Hematopoietic multipotent progenitor cell treated with erythropoietin and hydrocortisone succinate and interleukin-3 and kit ligand, for 4 days (in vitro differentiated cells): Measurements from ENCODE around the gene TCF4.

ENCODE experiments used
- DNase-seq: peaks from one replicate; pipeline ENCODE4 v3.0.0-alpha.2; 2015

Gene TCF4

GRCh38 chr18:55374741-55375140, 213.3 kb downstream of the TCF4 start:
- no peak for DNase-seq

GRCh38 chr18:55372209-55372608, 215.8 kb downstream of the TCF4 start:
- DNase-seq: no peak

GRCh38 chr18:55370936-55371335, 217.1 kb downstream of the TCF4 start:
- no peak for DNase-seq

DNA sequence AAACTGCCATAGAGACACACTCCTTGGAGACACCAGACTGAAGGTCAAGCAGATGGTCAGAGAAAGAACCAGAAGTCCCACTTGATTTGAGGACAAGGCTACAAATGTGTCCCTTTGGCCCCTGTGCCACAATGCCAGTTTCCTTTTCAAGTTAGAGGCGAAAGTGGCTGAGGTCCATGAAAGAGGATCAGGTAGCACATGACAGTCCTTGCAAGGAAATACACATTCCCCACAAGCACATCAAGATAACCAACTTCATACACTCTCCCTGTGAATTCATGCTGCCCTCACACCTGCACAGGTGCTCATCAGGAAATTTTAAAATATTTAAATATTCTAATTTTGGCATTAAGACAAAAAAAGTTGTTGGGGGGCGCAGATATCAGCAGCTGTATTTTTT, 218.6 kb downstream of the TCF4 start:
- DNase-seq: no peak

DNA sequence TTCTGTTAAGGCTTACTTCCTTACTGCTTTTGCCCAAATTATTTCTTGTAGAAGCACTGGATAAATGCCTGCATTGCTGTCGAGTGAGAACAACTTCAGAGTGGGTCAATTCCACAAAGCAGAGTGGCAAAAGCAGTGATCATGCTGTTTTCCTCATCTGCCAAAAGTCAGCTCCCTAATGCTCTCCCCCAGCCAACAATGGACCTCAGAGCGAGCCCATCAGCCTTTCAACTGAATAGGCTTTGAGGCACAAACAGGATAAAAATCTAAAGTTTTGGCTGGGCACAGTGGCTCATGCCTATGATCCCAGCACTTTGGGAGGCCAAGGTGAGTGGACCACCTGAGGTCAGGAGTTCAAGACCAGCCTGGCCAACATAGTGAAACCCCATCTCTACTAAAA, 222.7 kb downstream of the TCF4 start:
- no peak for DNase-seq

GRCh38 chr18:55362303-55362702, 225.7 kb downstream of the TCF4 start:
- DNase-seq: no peak

DNA sequence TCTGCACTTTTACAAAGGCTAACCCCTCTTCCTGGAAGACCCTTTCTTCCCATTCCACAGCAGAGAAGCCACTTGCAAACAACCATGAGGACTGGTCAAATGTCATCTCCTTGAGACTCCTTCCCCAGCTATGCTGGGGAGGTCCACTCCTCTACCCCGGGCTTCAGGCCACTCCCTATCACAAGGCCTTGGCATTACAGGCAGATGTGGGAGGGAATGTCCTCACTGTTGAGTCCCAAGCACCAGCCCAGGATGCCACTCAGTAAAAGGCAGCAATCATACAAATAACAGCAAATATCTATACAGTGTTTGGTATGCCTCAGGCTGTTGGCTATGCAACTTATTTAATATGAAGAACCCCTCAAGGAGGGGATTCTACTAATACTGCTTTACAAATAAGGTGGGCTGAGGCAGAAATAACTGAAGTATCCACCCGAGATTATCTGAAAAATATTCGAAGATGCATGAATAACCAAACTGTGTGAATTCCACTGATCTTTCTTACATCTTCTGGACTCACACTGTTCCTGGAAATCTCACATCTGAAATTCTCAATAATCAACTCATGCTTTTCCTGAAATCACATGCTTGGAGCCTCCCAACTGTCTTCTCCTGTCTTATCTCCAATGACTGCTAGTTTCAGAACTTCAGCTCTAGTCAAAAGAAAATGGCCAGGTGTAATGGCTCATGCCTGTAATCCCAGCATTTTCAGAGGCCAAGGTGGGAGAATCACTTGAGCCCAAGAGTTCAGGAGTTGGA, 226.3 kb downstream of the TCF4 start:
- no peak for DNase-seq

- no peak for DNase-seq
Measured at GRCh38 chr18:55360061-55360460, 227.9 kb downstream of the TCF4 start.

DNA sequence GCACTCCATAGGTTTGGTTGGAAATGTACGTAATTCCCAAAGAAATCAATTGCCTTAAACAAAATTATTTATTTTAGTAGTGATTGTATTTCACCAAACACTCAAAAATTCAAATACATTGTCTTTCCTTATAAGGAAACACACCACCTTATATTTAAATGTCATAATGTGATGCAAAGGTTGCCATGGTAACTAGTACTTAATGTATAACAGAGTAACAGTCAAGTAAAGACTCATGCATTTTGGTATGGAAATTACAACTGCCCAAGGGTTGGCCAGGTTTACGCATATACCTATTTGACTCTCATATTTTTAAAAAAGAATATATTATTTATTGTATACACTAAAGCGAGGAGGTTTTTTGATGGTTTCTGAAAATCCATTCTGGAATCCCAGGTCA, 231.2 kb downstream of the TCF4 start:
- DNase-seq: no peak

GRCh38 chr18:55355223-55355622, 232.8 kb downstream of the TCF4 start:
- peak; percentile 15 for DNase-seq

DNA sequence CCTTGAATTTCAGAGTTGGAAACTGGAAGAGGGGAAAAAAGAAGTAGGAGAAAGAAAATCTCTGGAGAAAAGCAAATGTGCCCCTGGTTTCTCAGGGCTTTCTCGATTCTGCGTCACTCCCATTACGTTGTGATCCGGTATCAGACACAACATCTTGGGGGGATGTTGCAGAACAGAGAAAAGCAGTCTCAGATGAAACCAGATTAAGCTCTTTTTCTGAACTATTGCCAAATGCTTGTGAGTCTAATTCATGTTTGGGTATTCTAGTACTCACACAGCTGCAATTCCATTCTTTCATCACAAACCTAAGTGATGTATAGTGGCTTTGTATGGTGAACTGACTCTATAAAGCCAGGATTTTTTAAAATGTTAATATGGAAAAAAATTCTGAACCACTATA, 233.2 kb downstream of the TCF4 start:
- DNase-seq: peak; percentile 79

DNA sequence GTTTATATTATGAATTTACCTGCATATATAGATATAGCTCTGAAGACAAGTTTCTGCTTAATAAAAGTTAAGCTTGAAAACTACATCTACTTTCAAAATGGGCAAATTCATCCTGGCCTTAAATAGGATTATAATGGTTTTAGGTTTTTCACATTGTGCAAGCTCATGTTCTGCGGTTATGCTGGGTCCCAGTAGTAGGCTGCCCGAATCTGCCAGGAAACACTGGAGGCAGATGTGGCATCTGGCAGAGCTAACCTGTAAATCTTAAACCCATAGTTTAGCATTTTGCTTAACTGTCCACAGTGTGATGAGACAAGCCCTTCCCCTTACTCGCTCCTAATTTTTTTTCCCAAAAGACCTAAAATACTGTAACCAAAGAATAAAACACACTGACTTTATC, 234.2 kb downstream of the TCF4 start:
- DNase-seq: peak; percentile 87

DNA sequence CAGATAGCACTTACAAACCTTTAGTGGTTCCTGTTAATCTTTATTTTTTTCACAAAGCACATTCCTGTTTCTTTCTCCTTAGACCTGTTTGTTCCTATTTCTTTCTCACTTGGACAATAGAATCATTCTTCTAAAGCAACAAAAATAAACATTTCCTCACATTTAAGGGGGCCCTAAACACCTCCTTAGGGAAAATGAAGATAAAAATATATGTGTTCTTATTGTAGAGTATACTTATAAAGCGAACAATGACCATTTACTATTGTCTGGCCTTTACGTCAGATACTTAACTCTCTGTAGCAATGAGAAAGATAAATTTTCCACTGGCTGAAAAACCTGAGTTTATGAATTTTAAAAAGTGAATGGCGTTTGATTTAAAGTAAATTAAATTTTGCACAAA, 234.6 kb downstream of the TCF4 start:
- DNase-seq: no peak

GRCh38 chr18:55351980-55352714, 235.8 kb downstream of the TCF4 start:
- DNase-seq: no peak

- peak; percentile 13 for DNase-seq
Measured at GRCh38 chr18:55351241-55351691, 236.7 kb downstream of the TCF4 start.

GRCh38 chr18:55349685-55350084, 238.3 kb downstream of the TCF4 start:
- no peak for DNase-seq

DNA sequence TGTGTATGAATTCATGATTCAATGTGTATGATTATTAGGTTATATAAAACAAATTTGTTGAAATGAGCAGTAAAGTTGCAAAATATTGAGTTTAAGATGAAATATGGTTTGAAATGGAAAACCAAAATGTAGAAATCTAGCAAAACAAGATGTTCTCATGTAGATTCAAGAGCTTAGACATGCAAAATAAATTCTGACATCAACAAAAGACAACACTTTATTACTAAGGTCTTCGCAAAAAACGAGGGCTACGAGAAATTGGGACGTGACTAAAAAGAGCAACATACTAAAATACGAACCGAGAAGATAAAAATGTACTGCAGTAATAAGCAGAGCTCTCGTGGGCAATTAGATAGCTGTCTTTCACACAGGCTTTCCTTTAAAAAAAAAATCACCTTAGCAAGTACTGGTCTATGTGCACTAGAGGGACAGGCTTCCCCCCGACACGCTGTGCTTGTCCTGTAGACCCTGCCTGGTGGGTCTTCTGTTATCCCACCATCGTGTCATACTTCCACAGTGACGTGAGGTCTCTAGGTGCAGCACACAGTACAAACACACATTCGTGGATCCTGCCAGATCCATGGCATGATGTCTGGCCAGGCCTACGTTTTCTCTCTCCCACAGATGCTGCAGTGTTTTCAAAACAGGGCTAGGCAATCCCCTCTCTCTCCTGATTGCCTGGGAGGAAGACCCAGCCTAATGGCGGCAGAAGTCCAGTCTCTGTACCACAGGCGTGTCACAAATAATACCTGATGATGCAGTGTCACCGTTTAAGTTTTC, 240.8 kb downstream of the TCF4 start:
- no peak for DNase-seq

GRCh38 chr18:55346387-55346786, 241.6 kb downstream of the TCF4 start:
- DNase-seq: no peak

- no peak for DNase-seq
Measured at GRCh38 chr18:55345103-55345950, 242.7 kb downstream of the TCF4 start.

DNA sequence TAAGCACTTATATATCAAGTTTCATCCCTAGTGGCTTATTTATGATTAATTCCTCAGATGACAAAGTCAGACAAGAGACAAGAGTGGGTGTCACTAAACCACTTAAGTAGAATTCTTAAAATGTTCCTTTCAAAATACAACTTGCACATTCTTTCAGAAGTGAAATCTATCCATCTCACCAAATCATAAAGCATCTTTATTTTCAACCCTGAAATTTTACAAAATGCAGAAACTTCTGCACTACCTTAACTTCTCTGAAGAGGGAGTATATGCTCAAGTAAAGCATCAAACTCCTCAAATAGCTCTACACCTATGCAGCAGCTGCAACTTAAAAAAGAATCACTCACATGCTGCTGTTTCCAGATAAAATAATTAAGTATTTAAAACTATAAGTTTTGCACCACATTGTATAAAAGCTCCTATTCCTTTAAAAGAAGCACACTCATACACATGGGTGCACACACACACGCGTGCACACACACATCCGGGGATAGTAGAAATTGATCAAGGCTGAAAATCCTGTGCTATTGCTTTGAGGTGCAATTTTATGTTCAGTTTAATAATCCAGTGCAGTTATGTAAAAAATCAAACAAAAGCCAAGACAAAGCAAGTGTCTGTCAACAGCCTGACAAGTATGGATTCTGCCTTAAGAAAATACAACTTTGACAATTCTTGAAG, 244.5 kb downstream of the TCF4 start:
- peak; percentile 68 for DNase-seq

DNA sequence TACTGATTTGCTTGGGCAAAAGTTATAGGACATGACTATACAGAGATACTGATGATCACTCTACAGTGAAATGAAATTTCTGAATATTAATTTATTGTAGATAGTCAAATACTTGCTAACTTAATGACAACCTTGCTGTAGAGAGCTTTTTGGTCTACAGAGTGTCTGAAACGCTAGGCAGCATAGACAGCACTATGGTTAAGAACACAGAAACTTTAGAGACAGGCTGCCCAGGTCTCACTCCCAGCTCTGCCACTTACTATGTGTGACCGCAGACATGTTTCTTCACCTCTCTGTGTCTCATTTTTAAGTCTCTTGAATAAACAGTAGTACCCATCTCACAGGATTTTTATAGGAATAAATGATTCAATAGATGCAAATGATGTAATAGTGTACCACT, 247.0 kb downstream of the TCF4 start:
- no peak for DNase-seq

DNA sequence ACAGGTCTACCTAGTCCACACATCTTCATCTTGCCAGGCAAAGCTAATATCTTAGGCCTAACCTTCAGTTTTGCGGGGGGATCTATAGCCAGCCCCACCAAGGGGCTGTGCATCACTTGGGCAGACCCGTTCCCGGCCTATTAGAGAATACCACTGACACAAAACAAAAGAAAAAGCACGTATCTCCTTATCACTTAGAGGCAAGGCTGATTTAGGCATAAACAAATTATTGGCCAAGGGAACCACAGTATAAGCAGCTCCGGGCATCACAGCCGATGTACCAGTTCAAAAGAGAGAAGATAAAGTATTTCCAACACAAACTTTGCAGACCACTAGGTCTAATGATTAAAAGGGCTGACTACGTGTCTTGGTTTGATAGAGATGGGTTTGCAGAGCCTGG, 248.0 kb downstream of the TCF4 start:
- DNase-seq: no peak
